Measurements from ENCODE around the gene ZGPAT. TPM values are rescaled to one million over a fixed set of nuclear protein-coding genes. Genes with fewer than 3 reads are reported as not detected.
A peak's percentile ranks its signal among the peaks of the same experiment; 100 is the strongest.

Gene ZGPAT
- total and polyA plus RNA-seq, 9 of the 15 experiments (the other 6 are each of a cell fraction or from before 2014, with no cell fraction given), result 0.14 to 26.6 (median 7.4) TPM

DNA sequence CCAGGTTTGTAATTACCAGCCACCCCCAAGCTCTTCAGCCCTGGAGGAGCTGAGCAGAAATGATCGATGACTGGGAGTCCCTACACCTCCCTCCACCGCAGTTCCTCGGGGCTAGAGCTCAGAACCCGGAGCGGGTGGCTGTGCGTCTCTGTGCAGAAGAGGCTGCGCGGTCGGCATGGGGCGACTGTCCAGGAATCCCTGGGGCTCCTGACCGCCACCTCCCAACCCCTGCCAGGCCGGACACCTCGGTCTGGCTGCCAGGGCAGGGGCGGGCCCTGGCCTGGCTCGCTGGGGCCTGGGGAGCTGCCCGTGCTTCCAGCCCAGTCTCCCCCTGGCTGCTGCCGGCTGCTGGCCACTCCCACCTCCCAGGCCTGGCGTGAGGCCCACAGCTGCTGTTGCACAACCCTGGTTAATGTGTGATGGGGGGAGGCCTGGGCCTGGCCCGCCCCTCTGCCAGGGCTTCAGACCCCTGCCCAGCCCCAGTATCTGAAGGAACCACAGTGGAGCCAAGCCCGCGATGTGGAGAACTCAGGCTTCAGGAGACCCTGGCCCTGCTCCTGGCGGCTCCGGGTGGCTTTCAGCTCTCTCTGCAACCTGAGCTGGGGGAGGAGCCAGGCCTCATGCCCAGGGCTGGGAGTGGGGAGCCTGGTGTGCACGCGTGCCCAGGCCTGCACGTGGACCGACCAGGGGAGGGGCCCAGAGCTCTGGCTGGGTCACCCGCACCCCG lies 33.0 kb downstream of the ZGPAT start (continued):
- TF ChIP-seq HMGXB4 (CRISPR knock-in tag; IDR thresholded peaks at IDR 0.05) (no peak), NELFE (IDR thresholded peaks at IDR 0.05; ENCODE audit: insufficient read depth, insufficient read length) (no peak), ZNF668 (CRISPR knock-in tag; IDR thresholded peaks at IDR 0.05) (no peak), CTCF (IDR thresholded peaks at IDR 0.05 in 2 of 3, conservative IDR thresholded peaks at IDR 0.05 in 1 of 3; ENCODE audit: insufficient read depth in 2 of 3, low read depth in 1 of 3, low read length in 3 of 3) (0 out of 6 replicates have a peak, but pooled peaks of 2 of the 3 experiments have one; percentile 7 to 25), SETDB1 (IDR thresholded peaks at IDR 0.05; ENCODE audit: low read length) (no peak), CXXC5 (CRISPR knock-in tag; IDR thresholded peaks at IDR 0.05) (no peak), TFAP4 (CRISPR knock-in tag; IDR thresholded peaks at IDR 0.05; ENCODE audit: borderline replicate concordance) (peak; percentile 96), MEF2A (IDR thresholded peaks at IDR 0.05; ENCODE audit: control insufficient read depth, low read depth, low read length) (no peak), SRSF9 (IDR thresholded peaks at IDR 0.05; ENCODE audit: borderline replicate concordance, low read depth, low read length) (no peak), ZNF143 (CRISPR knock-in tag; IDR thresholded peaks at IDR 0.05) (no peak), SRSF7 (optimal IDR thresholded peaks at IDR 0.05; ENCODE audit: low read depth, low read length) (no peak), ZFP1 (CRISPR knock-in tag; IDR thresholded peaks at IDR 0.05) (no peak), SMARCC2 (IDR thresholded peaks at IDR 0.05; ENCODE audit: low read depth) (no peak), EWSR1 (IDR thresholded peaks at IDR 0.05; ENCODE audit: borderline replicate concordance, low read depth, partially characterized antibody) (no peak)
- TF ChIP-seq, protein P1, sequence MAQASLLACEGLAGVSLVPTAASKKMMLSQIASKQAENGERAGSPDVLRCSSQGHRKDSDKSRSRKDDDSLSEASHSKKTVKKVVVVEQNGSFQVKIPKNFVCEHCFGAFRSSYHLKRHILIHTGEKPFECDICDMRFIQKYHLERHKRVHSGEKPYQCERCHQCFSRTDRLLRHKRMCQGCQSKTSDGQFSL (CRISPR knock-in tag; IDR thresholded peaks at IDR 0.05), result 0 out of 2 replicates have a peak, but pooled peaks have one; percentile 59
- TF ChIP-seq, protein P1 (tag; IDR thresholded peaks at IDR 0.05), result 0 out of 4 replicates have a peak, but pooled peaks of 1 of the 2 experiments have one; percentile 38
- TF ChIP-seq, protein P2, sequence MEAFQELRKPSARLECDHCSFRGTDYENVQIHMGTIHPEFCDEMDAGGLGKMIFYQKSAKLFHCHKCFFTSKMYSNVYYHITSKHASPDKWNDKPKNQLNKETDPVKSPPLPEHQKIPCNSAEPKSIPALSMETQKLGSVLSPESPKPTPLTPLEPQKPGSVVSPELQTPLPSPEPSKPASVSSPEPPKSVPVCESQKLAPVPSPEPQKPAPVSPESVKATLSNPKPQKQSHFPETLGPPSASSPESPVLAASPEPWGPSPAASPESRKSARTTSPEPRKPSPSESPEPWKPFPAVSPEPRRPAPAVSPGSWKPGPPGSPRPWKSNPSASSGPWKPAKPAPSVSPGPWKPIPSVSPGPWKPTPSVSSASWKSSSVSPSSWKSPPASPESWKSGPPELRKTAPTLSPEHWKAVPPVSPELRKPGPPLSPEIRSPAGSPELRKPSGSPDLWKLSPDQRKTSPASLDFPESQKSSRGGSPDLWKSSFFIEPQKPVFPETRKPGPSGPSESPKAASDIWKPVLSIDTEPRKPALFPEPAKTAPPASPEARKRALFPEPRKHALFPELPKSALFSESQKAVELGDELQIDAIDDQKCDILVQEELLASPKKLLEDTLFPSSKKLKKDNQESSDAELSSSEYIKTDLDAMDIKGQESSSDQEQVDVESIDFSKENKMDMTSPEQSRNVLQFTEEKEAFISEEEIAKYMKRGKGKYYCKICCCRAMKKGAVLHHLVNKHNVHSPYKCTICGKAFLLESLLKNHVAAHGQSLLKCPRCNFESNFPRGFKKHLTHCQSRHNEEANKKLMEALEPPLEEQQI (IDR thresholded peaks at IDR 0.05), result no peak
